Measurements from ENCODE around the gene PACSIN2.
"Not testable (repeated sequence)": the region's sequence is repeated elsewhere in the genome, so short reads cannot be mapped to it uniquely, and the experiment has no call there.

The PACSIN2 gene, protein sequence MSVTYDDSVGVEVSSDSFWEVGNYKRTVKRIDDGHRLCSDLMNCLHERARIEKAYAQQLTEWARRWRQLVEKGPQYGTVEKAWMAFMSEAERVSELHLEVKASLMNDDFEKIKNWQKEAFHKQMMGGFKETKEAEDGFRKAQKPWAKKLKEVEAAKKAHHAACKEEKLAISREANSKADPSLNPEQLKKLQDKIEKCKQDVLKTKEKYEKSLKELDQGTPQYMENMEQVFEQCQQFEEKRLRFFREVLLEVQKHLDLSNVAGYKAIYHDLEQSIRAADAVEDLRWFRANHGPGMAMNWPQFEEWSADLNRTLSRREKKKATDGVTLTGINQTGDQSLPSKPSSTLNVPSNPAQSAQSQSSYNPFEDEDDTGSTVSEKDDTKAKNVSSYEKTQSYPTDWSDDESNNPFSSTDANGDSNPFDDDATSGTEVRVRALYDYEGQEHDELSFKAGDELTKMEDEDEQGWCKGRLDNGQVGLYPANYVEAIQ

DNA sequence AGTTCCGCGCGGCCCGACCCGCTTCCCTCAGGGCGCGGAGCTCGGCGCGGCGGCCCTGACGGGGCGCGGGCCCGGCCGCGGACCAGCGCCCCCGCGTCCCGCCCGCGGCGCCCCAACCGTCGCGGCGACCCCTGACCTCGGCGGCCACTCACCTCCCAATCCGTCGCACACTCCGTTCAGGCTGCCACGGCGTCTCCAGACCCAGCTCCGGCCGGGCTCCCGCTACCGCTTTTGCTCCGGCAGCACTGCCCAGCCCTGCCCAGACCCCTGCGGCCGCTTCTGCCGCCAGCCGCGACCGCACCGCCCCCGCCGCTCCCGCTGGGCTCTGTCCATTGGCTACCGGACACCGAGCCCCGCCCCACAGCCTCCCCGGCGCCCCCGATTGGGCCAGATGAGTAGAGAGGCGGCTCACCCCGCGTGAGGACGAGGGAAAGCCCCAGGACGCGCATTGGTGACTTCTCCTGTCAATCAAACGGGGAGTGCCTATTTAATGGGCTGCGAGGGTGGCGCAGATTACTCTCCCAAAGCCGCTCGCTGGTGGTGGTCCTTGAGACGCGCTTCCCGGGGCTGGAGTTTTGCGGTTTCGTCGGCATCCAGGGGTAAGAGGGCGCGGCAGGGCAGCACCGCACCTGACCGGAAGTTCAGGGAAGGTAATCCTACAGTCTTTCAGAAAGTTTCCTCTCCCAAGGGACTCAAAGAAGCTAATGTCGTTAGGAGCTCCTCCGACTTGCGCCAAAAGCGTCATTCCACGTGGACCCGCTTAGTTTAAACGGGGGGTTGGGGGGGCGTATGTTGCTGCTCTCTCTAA lies at the start of gene PACSIN2:
TSS of gene PACSIN2 (minus strand) at position 281 of the 808 bp plus-strand sequence. CDS start 103,069 bp downstream, outside the sequence.
- DNase-seq (ENCODE audit: low spot score) = peak; percentile 99

DNA sequence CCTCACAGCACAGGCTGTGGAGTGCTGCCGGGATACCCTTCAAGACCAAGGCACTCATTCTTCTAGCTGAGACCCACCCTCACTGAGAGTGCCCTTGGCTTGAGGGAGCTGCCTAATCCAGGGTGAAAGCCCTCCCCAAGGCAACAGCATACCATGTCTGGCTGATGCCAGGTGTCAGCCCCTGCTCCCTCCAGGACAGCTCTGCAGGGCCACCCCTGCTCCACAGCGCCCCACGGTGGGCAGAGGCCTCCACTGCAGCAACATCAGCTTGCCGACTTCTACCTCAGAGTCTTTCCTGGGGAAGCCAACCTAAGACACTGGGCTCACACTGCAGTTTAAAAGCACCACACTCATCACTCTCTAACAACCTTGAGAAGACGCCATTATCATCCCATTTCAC lies 45.2 kb upstream of the PACSIN2 start:
- DNase-seq (ENCODE audit: low spot score) = peak; percentile 49

DNA sequence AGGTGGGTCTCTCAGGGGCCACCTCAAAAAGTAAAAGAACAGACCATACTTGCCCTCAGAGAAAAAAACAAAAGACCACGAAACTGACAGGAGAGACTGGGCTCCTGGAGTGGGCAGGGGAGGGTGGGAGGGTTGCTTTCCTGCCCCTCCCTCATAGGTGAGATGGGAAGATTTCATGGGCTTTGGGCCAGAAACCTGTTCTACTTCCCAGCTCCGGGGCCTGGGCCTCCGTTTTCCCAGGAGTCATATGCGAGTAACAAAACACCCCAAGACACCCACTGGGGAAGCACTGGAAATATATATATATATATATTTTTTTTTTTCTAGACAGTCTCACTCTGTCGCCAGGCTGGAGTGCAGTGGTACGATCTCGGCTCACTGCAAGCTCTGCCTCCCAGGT lies 42.7 kb upstream of the PACSIN2 start:
- no peak for DNase-seq (ENCODE audit: low spot score)

DNA sequence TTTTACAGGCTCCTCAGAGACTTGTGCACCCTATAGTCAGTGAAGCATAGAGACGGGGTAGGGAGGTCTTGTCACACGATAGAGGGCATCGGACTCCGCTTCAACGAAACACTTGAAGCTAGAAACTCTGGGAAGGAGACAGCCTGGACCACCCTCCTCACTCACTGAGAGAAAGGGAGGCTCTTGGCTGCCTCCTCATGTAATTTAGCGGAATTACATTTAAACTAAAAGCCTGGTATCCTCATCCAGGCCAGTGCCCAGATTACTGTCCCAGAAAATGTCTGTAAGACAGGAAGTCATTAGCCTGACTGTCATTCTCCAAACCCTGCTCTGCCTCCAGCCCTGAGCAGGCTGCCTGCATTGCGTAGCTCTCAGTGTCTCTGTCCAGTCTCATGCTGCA lies 38.2 kb upstream of the PACSIN2 start:
- DNase-seq (ENCODE audit: low spot score) = no peak

DNA sequence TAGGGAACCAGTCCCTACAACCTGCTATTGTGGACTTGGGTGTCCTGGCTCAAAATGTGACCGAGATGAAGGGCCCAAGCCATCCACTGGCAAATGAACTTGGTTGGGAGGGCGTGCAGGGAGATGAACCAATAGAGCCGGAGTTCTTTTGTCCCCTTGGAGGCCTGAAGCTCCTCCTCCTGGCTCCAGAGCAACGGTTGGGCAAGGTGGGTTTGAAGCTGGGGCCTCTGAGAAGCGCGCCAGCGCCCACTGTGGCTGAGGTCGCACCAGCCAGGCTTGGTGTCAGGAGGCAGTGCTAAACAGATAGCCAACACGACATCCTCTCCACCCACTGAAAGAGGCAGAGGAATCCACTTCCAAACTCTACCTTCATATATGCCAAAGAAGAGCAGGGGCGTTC lies 36.0 kb upstream of the PACSIN2 start:
- DNase-seq (ENCODE audit: low spot score) = no peak

DNA sequence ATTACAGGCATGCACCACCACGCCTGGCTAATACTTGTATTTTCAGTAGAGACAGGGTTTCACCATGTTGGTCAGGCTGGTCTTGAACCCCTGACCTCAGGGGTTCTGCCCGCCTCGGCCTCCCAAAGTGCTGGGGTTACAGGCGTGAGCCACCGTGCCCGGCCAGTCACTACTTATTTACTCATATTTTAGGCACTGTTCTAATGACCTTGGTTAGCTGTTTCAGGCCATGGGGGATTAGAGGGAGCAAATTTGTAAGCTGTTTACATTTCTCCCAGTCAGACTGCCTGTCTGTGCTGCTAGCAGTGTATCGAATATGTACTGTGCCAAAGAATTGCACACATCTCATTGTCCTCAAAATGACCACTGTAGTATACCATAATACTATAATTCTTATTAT lies 32.7 kb upstream of the PACSIN2 start:
- DNase-seq (ENCODE audit: low spot score) = no peak

DNA sequence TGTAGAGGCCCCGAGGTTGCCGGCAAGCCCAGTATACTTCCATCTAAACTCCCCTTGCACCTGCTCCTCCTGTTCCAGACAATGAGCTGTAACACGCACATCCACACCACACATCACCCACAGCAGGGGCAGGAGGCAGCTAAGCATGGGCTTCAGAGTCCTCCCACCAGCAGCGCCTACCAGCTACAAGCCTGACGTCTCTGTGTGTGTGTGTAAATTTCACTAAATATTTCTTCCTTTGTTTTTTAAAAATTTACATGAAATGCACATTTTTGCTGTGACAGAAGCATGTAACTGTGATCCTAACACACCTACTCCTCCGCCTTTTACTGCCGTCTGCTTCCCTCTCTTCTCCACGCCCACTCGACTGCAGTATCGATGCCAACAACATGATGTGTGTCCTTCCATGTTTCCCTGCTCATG lies 29.4 kb upstream of the PACSIN2 start:
- no peak for DNase-seq (ENCODE audit: low spot score)

DNA sequence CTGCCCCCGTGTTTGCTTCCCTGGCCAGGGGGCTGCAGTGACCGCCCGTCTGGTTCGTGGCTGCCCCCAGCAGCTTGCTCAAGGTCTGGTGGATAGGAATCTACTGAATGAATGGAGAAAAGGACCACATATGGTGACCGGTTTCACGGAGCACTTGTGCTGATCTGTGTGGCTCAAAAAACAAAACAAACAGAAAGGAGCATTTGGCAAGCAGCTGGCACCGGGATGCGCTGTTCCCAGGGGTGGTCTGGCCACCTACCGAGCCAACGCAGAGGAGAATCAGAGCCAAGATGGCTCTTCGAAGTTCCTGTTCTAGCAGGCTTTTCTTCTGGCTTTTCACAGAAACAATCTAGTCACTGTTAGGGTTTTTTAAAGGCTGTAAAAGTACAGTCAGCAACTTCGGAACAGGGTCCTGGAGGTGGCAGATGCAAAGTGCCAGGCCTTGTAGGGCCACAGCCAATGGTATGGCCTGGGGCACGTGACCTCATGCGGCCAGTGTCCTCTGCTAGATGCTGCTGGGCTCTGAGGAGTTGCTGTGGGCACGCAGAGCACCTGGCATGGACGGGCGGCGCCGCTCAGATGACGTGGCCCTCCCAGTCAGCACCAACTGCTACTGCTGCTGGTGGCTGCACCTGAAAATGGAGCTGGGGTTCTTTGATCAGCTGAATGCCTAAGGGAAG lies 27.3 kb upstream of the PACSIN2 start:
- DNase-seq (ENCODE audit: low spot score) = no peak

DNA sequence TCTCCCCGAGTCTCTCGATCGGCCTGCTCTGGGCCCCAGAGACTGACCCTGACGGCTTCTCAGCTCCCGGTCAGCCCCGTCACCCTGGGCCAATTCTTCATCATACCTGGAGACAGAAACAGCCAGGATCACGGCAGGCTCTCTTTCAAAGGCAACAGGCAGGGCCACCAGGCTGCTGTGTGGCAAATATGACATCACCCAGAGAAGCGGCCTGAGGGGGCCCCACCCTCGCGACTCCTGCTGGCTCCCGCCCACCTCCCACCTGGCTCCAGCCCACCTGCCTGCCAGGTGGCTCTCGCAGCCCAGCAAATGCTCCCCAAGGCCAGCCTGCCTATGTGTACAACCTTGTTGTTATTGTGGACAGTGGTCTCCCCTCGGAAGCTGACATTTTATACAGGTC lies 24.9 kb upstream of the PACSIN2 start:
- no peak for DNase-seq (ENCODE audit: low spot score)

DNA sequence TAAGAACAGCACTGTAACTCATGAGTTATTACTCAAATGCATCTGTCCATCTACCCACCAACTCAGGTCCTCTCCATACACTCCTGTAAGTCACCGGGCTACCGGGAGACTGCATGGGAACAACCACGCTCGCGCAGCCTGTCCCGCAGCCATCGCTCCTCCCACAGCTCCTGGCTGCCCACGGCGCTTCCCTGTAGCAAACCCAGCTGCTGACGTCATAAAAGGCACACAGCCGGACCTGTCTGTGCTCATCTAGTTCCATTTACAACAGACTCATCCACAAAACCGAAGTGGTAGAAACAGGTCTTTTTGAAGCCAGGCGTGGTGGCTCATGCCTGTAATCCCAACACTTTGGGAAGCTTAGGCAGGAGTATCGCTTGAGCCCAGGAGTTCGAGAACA lies 23.4 kb upstream of the PACSIN2 start:
- no peak for DNase-seq (ENCODE audit: low spot score)

DNA sequence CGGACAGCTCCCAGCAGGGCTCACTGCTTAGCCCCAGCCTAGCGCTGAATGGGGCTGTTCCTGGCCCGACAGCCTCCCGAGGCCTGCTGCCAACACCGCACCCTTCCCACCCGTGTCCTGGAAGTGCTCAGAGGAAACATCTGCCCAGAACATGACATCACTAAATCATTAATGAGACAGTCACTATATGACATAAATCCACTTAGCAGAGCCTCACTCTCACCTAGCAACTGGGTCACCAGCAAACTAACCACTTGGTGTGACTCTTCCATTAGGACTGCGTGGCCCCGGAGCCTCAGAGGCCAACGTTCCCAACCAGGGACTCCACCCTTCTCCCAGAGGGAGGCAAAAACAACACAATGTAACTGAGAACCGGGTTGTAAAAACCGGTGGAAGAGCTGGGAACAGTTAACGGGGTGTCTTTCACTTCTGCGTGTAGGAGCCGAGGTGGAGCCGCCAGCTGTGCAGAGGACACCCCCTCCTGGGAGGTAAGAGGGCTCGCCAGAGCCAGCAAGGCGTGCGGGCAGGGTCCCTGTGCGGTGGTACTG lies 21.4 kb upstream of the PACSIN2 start:
- no peak for DNase-seq (ENCODE audit: low spot score)

DNA sequence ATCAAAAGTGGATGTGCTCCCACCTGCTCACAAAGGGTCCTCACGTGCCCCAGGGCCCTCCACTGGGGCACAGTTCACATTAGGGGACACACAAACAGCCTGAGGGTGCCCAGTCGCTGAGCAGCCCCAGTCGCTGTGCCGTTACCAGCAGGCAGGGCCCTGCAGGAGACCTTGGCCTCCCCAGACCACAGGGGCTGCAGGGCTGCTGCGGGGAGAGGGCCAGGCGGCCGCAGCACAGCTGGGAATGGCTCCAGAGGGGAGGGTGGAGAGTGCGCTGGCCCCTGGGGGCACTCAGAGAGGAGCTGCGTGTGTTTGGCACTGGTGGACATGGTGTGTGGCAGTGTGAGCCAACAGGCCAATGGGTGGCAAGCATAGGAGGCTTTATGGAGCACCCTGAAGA lies 20.3 kb upstream of the PACSIN2 start:
- no peak for DNase-seq (ENCODE audit: low spot score)

DNA sequence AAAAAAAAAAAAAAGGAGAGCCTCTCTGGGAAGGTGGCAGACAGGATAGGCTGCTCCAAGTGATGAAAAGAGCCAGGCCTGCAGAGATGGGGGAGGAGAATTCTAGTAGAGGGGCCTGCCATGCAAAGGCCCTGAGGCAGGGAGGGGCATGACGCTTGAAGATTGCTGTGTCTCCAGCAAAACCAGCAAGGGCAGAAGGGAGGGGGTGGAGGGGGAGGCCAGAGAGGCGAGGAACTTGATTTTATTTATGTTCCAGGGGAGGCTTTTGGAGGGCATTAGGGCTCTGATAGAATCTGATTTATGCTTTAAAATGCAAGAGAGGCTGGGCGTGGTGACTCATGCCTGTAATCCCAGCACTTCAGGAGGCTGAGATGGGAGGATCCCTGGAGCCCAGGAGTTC lies 16.7 kb upstream of the PACSIN2 start:
- no peak for DNase-seq (ENCODE audit: low spot score)

DNA sequence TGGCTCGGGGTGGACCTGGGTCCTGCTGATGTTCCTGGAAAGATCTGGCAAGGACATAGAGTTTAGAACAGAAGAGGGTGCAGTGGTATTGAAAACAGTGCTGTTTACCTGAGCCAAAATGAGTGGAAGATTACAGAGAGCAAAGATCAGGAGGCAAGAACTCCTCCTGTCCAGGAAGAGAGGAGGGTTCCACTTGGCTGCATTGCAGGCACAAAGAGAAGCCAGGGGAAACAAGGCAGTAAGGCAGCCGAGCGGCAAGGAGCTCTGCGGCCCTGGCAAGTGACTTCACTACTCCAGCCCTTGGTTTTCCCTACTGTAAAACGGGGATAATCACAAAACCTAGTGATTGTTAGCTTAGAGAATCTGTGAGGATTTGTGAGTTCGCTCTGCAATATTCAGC lies 3.7 kb upstream of the PACSIN2 start:
- DNase-seq (ENCODE audit: low spot score) = no peak

DNA sequence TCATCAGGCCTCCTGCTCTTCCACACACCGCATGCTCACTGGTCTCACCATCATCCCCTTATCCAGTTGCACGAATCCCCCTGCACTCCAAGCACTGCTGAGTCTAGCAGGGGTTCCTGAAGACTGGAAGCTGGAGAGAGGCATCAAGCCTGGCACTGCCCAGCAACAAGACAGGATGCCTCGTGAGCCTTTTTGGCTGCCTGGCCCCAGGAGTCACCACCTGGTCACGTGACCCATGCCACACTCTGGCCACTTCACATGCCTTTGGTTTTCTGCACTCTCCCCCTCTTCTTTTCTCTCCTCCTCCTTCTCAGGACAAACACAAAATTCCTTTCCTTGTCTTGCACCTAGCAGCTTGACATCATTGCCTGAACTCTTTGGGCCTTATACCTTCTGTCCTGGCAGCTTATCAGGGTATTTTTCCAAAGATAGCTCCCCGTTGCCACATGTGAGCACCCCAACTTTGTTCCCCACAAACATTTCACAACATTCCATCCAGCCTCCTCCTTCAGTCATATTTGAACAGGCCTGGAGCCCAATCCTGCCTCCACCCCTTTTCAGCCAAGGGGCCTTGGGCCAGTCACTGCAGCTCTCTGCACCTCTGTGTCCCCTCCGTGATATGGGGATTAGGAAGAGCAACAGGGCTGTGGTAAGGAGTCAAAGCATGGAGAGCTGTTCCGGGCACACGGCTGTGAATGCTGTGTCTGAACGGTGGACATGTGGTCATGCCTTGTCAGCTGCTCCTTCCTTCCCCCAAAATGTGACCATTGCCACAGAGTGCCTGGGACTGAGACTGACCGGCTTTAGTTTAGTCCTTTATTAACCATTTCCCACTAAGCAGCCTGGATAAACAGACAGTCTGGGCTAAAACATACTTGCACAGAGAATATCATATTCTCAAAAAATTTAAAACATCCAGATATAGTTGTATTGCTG lies 2.8 kb upstream of the PACSIN2 start:
- DNase-seq (ENCODE audit: low spot score) = no peak

DNA sequence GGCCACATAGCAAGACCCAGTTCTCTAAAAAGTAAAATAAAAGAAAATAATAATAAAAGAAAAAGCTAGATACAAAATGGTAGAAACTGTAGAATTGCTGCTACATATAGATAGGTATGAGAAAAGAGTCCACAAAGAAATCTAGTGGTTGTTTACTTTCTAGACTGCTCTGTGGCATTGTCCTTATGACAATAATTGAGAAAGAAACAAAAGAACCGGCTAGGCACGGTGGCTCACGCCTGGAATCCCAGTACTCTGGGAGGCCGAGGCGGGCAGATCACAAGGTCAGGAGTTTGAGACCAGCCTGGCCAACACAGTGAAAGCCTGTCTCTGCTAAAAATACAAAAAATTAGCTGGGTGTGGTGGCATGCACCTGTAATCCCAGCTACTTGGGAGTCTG lies 1.2 kb upstream of the PACSIN2 start:
- DNase-seq (ENCODE audit: low spot score) = not testable (repeated sequence)

DNA sequence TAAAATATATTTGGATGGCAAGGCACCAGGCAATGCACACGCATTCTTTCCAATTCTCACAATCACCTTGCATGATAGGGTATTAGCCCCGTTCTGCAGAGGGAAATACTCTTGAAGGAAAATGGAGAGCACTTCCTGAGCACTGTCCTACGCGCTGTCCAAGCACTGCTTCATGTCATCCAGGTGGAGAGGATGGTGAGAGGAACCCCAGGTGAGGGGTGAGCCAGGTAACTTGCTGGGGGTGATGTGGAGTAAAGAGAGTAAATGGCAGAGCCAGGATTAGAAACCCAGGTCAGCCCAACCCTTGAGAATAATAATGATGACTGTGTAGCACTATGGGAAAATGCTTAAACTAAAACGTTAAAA lies 711 bp upstream of the PACSIN2 start:
- no peak for DNase-seq (ENCODE audit: low spot score)

DNA sequence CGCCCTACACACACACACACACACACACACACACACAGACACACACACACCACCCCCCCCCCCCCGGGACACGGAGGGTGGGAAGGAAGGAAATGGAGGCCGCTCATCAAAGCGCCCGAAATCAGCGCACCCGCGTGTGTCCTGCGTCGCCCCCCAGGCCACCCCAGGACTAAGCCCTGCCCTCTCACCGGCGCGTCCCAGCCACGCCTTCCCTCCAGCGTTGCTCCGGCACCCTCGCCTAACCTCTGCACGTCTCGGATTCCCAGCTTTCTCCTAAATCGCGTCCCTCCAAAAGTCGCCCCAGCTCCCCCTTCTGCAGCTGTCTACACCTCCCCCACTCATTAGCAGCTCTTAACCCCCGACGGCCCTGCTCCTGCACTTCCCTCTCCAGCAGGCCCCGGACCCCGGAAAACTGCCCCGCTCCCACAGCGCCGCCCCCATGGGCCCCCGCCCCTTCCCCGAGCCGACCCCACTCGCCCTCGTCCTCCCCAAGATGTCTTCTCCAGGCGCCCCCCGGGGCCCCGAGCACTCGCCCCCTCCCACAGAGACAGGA lies 557 bp downstream of the PACSIN2 start:
- DNase-seq (ENCODE audit: low spot score) = no peak

DNA sequence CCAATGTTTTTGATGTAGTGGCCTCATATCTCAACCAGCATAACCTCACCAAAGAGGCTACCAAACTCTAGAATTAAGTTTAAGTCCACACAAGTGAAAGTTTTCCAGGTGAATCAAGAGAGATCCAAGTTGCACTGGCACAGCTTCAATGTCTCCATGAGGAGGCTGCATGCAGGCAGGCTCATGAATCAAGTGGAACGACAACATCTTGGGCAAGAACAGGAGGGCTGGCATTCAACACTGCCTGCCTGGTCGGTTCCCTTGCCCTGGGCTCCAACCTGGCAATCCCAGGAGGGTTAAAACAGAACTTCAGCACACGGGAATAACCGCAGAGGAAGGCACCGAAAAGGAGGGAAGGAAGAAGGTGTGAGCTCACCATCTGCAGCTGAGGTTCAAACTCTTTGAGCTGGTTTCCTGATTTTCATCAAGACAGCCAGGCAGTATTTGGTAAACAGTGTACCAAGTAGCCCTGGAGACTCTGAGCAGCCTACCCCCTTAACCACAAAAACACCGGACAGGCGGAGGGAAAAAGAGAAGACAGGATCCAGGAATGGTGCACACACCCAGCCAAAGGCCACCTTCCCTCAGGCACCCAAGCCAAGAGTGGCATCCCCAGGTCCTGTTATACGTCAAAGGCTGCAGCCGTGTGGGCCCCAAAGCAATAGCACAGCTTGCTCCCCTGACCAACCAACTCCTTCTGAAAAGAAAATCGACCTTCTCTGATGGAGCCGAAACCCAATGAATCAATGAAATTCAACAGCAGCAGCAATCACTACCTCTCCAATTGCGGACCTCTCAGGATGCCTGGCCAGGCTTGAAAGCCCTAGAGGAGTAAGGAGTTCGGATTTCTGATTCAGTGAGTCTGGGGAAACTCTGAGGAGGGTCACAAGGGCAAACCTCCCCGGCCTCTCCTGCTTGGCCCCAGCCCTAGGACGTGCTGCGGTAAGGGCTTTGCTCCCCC lies 1.3 kb downstream of the PACSIN2 start:
- DNase-seq (ENCODE audit: low spot score) = no peak

DNA sequence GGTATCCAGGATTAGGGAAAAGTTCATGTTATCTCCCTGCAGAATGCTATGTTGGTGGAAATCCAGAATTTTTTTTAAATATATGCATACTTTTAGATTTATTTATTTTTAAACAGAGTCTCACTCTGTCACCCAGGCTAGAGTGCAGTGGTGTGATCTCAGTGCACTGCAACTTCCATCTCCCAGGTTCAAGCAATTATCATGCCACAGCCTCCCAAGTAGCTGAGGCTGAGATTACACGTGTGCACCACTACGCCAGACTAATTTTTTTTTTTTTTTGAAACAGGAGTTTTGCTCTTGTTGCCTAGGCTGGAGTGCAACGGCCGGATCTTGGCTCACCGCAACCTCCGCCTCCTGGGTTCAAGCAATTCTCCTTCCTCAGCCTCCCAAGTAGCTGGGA lies 2.6 kb downstream of the PACSIN2 start:
- no peak for DNase-seq (ENCODE audit: low spot score)

Data from activated CD4-positive, alpha-beta T cell treated with anti-CD3 and anti-CD28 coated beads, Interleukin-2, Interleukin-4, amounts not matched to agents 100 ng/mL and 50 ng/mL, durations not matched to agents 16 hours and 8 hours (primary cell).